ENCODE measurements around the gene CHRM2. TPM values are rescaled to one million over a fixed set of nuclear protein-coding genes. Genes with fewer than 3 reads are reported as not detected.

CHRM2 gene
- total RNA-seq, 4 donors from 2014 or later, result 0.49 to 5.6 TPM; not detected in 2

DNA sequence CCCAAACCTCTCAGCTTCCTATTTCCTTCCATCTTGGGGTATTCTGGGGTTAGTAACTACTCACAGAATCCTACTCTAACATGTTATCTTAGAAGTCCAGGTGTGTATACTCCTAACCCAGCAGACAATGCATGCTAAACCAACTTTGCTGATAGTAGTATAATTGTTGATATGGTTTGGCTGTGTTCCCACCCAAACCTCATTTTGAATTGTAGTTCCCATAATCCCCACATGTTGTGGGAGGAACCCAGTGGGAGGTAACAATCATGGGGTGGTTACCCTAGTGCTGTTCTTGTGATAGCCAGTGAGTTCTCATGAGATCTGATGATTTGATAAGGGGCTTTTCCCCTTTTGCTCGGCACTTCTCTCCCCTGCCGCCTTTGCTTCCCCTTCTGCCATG is 135.1 kb downstream of the CHRM2 start:
- no peak for DNase-seq
- TF ChIP-seq, protein P1, sequence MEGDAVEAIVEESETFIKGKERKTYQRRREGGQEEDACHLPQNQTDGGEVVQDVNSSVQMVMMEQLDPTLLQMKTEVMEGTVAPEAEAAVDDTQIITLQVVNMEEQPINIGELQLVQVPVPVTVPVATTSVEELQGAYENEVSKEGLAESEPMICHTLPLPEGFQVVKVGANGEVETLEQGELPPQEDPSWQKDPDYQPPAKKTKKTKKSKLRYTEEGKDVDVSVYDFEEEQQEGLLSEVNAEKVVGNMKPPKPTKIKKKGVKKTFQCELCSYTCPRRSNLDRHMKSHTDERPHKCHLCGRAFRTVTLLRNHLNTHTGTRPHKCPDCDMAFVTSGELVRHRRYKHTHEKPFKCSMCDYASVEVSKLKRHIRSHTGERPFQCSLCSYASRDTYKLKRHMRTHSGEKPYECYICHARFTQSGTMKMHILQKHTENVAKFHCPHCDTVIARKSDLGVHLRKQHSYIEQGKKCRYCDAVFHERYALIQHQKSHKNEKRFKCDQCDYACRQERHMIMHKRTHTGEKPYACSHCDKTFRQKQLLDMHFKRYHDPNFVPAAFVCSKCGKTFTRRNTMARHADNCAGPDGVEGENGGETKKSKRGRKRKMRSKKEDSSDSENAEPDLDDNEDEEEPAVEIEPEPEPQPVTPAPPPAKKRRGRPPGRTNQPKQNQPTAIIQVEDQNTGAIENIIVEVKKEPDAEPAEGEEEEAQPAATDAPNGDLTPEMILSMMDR (IDR thresholded peaks at IDR 0.05), result no peak
- no peak for TF ChIP-seq POLR2A (IDR thresholded peaks at IDR 0.05)
- H3K27me3 ChIP-seq, result no peaks in the 10 kb centered on the region
- no peaks in the 10 kb centered on the region for H3K9me3 ChIP-seq
- no peaks in the 10 kb centered on the region for H3K4me1 ChIP-seq
- no peak overlapping the region for H3K4me3 ChIP-seq
- H3K27ac ChIP-seq, result no peak overlapping the region
- intact Hi-C loops (cut with DNase I; ENCODE audit: low total_unique reads), result no loop called here
- H3K36me3 ChIP-seq, result no peaks in the 10 kb centered on the region

DNA sequence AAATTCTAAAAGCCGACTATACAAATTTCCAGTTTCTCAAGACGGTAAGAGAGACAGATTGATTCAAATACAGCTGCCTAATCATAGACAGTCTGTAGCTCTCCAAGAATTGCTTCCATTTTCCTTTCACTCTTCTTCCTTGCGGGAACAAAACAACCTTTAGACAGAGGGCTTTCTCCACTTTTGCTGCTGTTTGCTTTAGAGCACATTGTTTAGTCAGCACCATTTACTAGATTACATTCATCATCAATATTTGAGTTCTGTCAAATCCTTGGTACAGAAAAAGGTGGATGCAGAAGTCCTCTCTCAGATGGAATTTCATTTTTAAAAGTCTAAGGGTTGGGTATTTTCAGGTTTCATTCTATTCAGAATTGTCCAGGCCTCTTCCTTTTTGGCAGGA is 137.4 kb downstream of the CHRM2 start:
- intact Hi-C loops (cut with DNase I; ENCODE audit: low total_unique reads), result no loop called here
- no peaks in the 10 kb centered on the region for H3K4me1 ChIP-seq
- H3K27ac ChIP-seq, result no peak overlapping the region
- no peak for DNase-seq
- no peaks in the 10 kb centered on the region for H3K36me3 ChIP-seq
- H3K27me3 ChIP-seq, result no peaks in the 10 kb centered on the region
- no peak overlapping the region for H3K4me3 ChIP-seq
- no peaks in the 10 kb centered on the region for H3K9me3 ChIP-seq
- no peak for TF ChIP-seq POLR2A (IDR thresholded peaks at IDR 0.05)
- TF ChIP-seq, protein P1 (IDR thresholded peaks at IDR 0.05), result no peak

DNA sequence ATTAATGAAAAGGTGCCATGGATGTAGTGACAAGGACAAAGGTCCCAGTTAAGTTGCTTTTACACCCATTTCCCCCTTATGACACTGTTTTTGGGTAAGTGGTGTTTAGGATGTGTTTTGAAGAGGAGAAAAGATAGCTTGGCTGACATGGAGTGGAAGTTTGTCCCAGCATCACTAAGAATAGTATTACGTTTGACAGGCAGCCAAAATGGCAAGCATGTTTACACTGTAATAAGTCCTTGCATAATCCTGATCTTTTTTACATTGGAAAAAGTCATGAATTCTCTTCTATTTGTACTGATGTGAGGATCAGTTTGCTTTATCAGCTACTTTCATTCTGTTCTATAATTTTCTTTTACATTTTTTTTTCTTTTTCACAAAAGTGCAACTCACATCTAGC is 137.8 kb downstream of the CHRM2 start:
- no peak for TF ChIP-seq POLR2A (IDR thresholded peaks at IDR 0.05)
- TF ChIP-seq, protein P1 (IDR thresholded peaks at IDR 0.05), result no peak
- H3K27ac ChIP-seq, result no peak overlapping the region
- H3K4me1 ChIP-seq, result no peaks in the 10 kb centered on the region
- H3K36me3 ChIP-seq, result no peaks in the 10 kb centered on the region
- no peak overlapping the region for H3K4me3 ChIP-seq
- DNase-seq, result no peak
- intact Hi-C loops (cut with DNase I; ENCODE audit: low total_unique reads), result no loop called here
- no peaks in the 10 kb centered on the region for H3K9me3 ChIP-seq
- no peaks in the 10 kb centered on the region for H3K27me3 ChIP-seq

DNA sequence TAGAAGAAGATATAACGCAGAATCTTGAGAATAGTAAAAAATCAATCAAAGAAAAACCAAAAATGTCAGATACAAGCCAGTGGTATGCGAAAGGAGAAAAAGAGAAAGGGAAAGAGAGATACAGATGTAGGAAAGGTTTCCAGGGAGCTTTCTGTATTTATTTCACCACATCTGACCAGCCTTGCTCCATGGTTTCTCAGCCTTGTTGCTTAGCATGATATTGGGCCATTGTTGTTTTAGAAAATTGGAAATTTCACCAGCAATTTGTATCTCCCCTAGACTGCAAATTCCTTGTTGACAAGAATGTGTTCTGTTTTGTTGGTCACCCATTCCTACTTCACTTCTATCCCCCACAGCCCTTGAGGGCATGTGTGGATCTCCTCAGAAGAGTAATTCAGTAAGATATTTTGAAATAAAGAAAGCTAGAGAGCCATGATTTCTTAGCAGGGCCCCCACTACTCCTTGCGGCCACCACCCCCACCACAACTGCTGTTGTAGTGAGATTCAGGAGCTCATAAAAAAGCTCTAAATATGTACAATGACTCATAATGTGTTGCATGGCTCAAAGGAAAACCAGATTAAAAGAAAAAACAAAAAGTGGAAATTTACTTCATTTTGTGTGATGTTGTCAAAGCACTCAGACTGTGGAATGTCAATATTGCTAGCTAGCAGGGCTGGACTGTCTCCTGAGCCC is 138.7 kb downstream of the CHRM2 start:
- no peak for DNase-seq
- intact Hi-C loops (cut with DNase I; ENCODE audit: low total_unique reads), result no loop called here
- no peaks in the 10 kb centered on the region for H3K27me3 ChIP-seq
- no peaks in the 10 kb centered on the region for H3K9me3 ChIP-seq
- H3K27ac ChIP-seq, result no peak overlapping the region
- TF ChIP-seq, protein P1 (IDR thresholded peaks at IDR 0.05), result no peak
- no peak for TF ChIP-seq POLR2A (IDR thresholded peaks at IDR 0.05)
- no peaks in the 10 kb centered on the region for H3K36me3 ChIP-seq
- no peak overlapping the region for H3K4me3 ChIP-seq
- H3K4me1 ChIP-seq, result no peaks in the 10 kb centered on the region

DNA sequence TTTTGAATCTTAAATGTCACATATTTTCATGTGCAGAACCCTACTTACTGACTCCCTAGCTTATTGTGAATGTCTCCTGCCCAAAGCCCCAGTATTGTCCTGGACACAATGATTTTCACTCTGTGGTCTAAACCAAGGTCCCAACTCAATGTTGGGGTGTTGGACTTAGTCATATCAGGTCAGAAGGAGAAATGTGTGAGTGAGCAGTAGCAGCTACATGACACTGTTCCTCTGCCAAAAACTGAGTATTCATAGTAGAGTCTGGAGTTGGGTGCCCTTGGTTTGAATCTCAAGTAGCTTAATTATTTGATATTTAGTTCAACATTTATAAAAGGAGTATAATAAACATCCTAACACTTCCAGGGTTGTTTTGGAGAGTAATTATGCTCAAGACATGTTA is 141.0 kb downstream of the CHRM2 start:
- TF ChIP-seq, protein P1 (IDR thresholded peaks at IDR 0.05), result no peak
- no peak for TF ChIP-seq POLR2A (IDR thresholded peaks at IDR 0.05)
- Histone ChIP-seq H3K27ac (no peak overlapping the region), H3K9me3 (no peaks in the 10 kb centered on the region), H3K4me1 (no peaks in the 10 kb centered on the region), H3K27me3 (no peaks in the 10 kb centered on the region), H3K36me3 (no peaks in the 10 kb centered on the region), H3K4me3 (no peak overlapping the region)
- intact Hi-C loops (cut with DNase I; ENCODE audit: low total_unique reads), result no loop called here
- DNase-seq, result no peak

All from uterus (tissue), 4 donors.